GM23338 (cell line): ENCODE measurements around the gene LRTM1. TPM values are rescaled to one million over a fixed set of nuclear protein-coding genes. Genes with fewer than 3 reads are reported as not detected.

Experiments used
- ATAC-seq: fragments of 200-7000 bp; cut with Tn5 transposase; 3 replicates; pipeline ENCODE4 v1.9.1; 2020
- DNase-seq: peaks from one replicate; pipeline ENCODE4 v3.0.0-alpha.2; 2015; ENCODE audit warnings: low spot score
- H2AFZ ChIP-seq: fragments of 200-600 bp; sonication (generic); 2 replicates; pipeline ENCODE4 v1.8.0; 2016; ENCODE audit warnings: antibody characterized with exemption, mild to moderate bottlenecking, moderate library complexity
- H3F3A ChIP-seq: fragments of 200-600 bp; sonication (generic); replicated peaks from 2 replicates; pipeline ENCODE4 v1.8.0; 2017; ENCODE audit warnings: antibody characterized with exemption, mixed run types, low read depth
- H3K27ac ChIP-seq: fragments of 200-600 bp; sonication (generic); 2 replicates; pipeline ENCODE4 v1.6.1; 2016; ENCODE audit warnings: low read depth
- H3K27me3 ChIP-seq: fragments of 200-600 bp; sonication (generic); 2 replicates; pipeline ENCODE4 v1.8.0; 2016; ENCODE audit warnings: mild to moderate bottlenecking, mixed run types, moderate library complexity; ENCODE audit not compliant: insufficient read depth
- H3K36me3 ChIP-seq: fragments of 200-600 bp; sonication (generic); 2 replicates; pipeline ENCODE4 v1.8.0; 2016; ENCODE audit warnings: mild to moderate bottlenecking; ENCODE audit not compliant: insufficient read depth
- H3K4me1 ChIP-seq: fragments of 200-600 bp; sonication (generic); 2 replicates; pipeline ENCODE4 v1.8.0; 2016; ENCODE audit warnings: mild to moderate bottlenecking, moderate library complexity; ENCODE audit not compliant: insufficient read depth
- H3K4me2 ChIP-seq: fragments of 200-600 bp; sonication (generic); 2 replicates; pipeline ENCODE4 v1.7.1; 2017; ENCODE audit warnings: mixed run types
- H3K4me3 ChIP-seq: fragments of 200-600 bp; sonication (generic); 2 replicates; pipeline ENCODE4 v1.6.1; 2016; ENCODE audit warnings: mixed run types
- H3K79me2 ChIP-seq: fragments of 200-600 bp; sonication (generic); replicated peaks from 2 replicates; pipeline ENCODE4 v1.8.0; 2017; ENCODE audit warnings: mild to moderate bottlenecking; ENCODE audit not compliant: insufficient read depth
- H3K9me2 ChIP-seq: fragments of 200-600 bp; sonication (generic); 2 replicates; pipeline ENCODE4 v1.8.0; 2017; ENCODE audit not compliant: insufficient read depth
- H4K20me1 ChIP-seq: fragments of 200-600 bp; sonication (generic); replicated peaks from 2 replicates; pipeline ENCODE4 v1.8.0; 2017; ENCODE audit warnings: mild to moderate bottlenecking; ENCODE audit not compliant: insufficient read depth
- H3K27ac Mint-ChIP-seq: 2 replicates; pipeline ENCODE4 v1.8.0; 2020; ENCODE audit warnings: inconsistent platforms, mild to moderate bottlenecking, moderate library complexity, mixed read lengths
- H3K27me3 Mint-ChIP-seq: 3 replicates; pipeline ENCODE4 v1.8.0; 2022; ENCODE audit warnings: low read depth, mild to moderate bottlenecking, moderate library complexity, mixed read lengths, inconsistent platforms; ENCODE audit not compliant: insufficient read depth, poor library complexity
- H3K36me3 Mint-ChIP-seq: 3 replicates; pipeline ENCODE4 v1.8.0; 2021; ENCODE audit warnings: low read depth, mild to moderate bottlenecking, inconsistent platforms, moderate library complexity, mixed read lengths
- H3K4me1 Mint-ChIP-seq: 3 replicates; pipeline ENCODE4 v1.8.0; 2020; ENCODE audit warnings: mild to moderate bottlenecking, inconsistent platforms, mixed read lengths
- H3K4me3 Mint-ChIP-seq: 3 replicates; pipeline ENCODE4 v1.8.0; 2021; ENCODE audit warnings: moderate library complexity, mild to moderate bottlenecking, inconsistent platforms, mixed read lengths
- H3K9me3 Mint-ChIP-seq: 3 replicates; pipeline ENCODE4 v1.8.0; 2020; ENCODE audit warnings: moderate library complexity, mild to moderate bottlenecking, inconsistent platforms, mixed read lengths
- EZH2 ChIP-seq: fragments of 200-600 bp; sonication (generic); IDR thresholded peaks from one replicate; pipeline ENCODE4 v1.8.0; 2017; ENCODE audit warnings: antibody characterized with exemption, mild to moderate bottlenecking, low read depth; ENCODE audit not compliant: unreplicated experiment
- polyA plus RNA-seq: library from polyadenylated mRNA; unstranded; fragments of >200 nt; fragmentation: Nextera tagmentation; extraction: Ambion mirVana; gene quantifications from 2 replicates; pipeline ENCODE4 v1.2.1, GENCODE V29; 2016
- total RNA-seq: library from RNA; depleted of rRNA; stranded (reverse); fragments of >200 nt; shearing (Covaris generic); gene quantifications from 2 replicates; pipeline ENCODE4 v1.2.3, GENCODE V29; 2014
- TF ChIP-seq, protein P1 (sequence below): fragments of 250-450 bp; sonication (Bioruptor Pico); IDR thresholded peaks from 2 replicates; pipeline ENCODE4 v1.5.0; 2020; ENCODE audit warnings: mild to moderate bottlenecking, moderate library complexity
- TF ChIP-seq, protein P2 (sequence below): IDR thresholded peaks from one replicate; pipeline ENCODE4 v1.6.1; 2018; ENCODE audit warnings: antibody characterized with exemption; ENCODE audit not compliant: unreplicated experiment

Gene LRTM1
- total and polyA plus RNA-seq, 2 experiments from 2014 or later = 0.47 TPM; not detected in 1

DNA sequence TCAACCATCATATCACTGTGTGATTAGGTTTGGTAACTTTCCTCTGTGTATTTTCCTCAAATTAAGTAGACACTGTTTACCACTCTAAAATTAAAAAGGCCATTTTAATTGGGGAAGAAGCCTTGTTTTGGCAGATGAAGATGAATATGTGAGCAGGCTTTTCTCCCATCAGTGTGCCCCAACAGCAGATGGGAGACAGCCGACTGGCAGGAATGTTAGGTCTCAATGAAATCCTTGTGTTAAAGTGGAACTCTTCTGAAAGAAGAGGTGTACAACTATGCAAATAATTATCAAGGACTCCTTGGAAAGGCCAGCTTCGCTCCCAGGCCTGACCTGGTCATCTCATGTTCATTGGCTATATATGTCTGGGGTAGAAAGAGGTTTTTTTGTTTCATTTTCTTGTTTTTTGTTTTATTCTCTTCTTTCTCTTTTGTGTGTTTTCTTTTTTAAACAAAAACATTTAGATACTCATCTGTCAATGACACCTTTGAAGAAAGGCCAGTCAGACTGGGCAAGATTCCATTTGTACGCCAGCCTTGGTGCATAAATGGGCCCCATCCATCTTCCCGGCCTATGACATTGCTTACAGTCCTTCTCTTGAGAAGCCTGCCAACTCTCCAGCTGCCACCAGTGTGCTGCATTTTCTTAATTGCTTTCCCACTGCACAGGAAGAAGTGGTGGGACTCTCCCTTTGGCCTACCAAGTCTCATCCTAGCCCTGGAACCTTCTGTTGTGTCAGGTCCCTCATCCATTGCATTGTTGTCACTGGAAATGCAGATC lies 25.8 kb downstream of the LRTM1 start:
- H3K4me3 Mint-ChIP-seq = no peak overlapping the region
- H3K4me1 Mint-ChIP-seq = peaks cover 7% of the 10 kb centered on the region; the same call in 2 of the 3 replicates
- H3K27ac Mint-ChIP-seq = no peak overlapping the region
- no peak overlapping the region for H3K27ac ChIP-seq
- no peaks in the 10 kb centered on the region for H3K27me3 ChIP-seq
- no peak overlapping the region for H2AFZ ChIP-seq
- H3K36me3 Mint-ChIP-seq = 0 out of 3 replicates have a peak, but pooled peaks cover 3% of the 10 kb centered on the region
- no peaks in the 10 kb centered on the region for H3F3A ChIP-seq
- no peaks in the 10 kb centered on the region for H3K9me2 ChIP-seq
- no peak for TF ChIP-seq EZH2
- TF ChIP-seq, protein P1, sequence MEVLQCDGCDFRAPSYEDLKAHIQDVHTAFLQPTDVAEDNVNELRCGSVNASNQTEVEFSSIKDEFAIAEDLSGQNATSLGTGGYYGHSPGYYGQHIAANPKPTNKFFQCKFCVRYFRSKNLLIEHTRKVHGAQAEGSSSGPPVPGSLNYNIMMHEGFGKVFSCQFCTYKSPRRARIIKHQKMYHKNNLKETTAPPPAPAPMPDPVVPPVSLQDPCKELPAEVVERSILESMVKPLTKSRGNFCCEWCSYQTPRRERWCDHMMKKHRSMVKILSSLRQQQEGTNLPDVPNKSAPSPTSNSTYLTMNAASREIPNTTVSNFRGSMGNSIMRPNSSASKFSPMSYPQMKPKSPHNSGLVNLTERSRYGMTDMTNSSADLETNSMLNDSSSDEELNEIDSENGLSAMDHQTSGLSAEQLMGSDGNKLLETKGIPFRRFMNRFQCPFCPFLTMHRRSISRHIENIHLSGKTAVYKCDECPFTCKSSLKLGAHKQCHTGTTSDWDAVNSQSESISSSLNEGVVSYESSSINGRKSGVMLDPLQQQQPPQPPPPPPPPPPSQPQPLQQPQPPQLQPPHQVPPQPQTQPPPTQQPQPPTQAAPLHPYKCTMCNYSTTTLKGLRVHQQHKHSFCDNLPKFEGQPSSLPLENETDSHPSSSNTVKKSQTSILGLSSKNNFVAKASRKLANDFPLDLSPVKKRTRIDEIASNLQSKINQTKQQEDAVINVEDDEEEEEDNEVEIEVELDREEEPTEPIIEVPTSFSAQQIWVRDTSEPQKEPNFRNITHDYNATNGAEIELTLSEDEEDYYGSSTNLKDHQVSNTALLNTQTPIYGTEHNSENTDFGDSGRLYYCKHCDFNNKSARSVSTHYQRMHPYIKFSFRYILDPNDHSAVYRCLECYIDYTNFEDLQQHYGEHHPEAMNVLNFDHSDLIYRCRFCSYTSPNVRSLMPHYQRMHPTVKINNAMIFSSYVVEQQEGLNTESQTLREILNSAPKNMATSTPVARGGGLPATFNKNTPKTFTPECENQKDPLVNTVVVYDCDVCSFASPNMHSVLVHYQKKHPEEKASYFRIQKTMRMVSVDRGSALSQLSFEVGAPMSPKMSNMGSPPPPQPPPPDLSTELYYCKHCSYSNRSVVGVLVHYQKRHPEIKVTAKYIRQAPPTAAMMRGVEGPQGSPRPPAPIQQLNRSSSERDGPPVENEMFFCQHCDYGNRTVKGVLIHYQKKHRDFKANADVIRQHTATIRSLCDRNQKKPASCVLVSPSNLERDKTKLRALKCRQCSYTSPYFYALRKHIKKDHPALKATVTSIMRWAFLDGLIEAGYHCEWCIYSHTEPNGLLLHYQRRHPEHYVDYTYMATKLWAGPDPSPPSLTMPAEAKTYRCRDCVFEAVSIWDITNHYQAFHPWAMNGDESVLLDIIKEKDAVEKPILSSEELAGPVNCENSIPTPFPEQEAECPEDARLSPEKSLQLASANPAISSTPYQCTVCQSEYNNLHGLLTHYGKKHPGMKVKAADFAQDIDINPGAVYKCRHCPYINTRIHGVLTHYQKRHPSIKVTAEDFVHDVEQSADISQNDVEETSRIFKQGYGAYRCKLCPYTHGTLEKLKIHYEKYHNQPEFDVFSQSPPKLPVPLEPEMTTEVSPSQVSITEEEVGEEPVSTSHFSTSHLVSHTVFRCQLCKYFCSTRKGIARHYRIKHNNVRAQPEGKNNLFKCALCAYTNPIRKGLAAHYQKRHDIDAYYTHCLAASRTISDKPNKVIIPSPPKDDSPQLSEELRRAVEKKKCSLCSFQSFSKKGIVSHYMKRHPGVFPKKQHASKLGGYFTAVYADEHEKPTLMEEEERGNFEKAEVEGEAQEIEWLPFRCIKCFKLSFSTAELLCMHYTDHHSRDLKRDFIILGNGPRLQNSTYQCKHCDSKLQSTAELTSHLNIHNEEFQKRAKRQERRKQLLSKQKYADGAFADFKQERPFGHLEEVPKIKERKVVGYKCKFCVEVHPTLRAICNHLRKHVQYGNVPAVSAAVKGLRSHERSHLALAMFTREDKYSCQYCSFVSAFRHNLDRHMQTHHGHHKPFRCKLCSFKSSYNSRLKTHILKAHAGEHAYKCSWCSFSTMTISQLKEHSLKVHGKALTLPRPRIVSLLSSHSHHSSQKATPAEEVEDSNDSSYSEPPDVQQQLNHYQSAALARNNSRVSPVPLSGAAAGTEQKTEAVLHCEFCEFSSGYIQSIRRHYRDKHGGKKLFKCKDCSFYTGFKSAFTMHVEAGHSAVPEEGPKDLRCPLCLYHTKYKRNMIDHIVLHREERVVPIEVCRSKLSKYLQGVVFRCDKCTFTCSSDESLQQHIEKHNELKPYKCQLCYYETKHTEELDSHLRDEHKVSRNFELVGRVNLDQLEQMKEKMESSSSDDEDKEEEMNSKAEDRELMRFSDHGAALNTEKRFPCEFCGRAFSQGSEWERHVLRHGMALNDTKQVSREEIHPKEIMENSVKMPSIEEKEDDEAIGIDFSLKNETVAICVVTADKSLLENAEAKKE (CRISPR knock-in tag) = no peak
- TF ChIP-seq, protein P2, sequence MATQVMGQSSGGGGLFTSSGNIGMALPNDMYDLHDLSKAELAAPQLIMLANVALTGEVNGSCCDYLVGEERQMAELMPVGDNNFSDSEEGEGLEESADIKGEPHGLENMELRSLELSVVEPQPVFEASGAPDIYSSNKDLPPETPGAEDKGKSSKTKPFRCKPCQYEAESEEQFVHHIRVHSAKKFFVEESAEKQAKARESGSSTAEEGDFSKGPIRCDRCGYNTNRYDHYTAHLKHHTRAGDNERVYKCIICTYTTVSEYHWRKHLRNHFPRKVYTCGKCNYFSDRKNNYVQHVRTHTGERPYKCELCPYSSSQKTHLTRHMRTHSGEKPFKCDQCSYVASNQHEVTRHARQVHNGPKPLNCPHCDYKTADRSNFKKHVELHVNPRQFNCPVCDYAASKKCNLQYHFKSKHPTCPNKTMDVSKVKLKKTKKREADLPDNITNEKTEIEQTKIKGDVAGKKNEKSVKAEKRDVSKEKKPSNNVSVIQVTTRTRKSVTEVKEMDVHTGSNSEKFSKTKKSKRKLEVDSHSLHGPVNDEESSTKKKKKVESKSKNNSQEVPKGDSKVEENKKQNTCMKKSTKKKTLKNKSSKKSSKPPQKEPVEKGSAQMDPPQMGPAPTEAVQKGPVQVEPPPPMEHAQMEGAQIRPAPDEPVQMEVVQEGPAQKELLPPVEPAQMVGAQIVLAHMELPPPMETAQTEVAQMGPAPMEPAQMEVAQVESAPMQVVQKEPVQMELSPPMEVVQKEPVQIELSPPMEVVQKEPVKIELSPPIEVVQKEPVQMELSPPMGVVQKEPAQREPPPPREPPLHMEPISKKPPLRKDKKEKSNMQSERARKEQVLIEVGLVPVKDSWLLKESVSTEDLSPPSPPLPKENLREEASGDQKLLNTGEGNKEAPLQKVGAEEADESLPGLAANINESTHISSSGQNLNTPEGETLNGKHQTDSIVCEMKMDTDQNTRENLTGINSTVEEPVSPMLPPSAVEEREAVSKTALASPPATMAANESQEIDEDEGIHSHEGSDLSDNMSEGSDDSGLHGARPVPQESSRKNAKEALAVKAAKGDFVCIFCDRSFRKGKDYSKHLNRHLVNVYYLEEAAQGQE = no peak
- no peak overlapping the region for H3K4me3 ChIP-seq
- H4K20me1 ChIP-seq = no peaks in the 10 kb centered on the region
- peaks cover 2% of the 10 kb centered on the region for H3K27me3 Mint-ChIP-seq
- DNase-seq (no peak), ATAC-seq (no peak)
- no peaks in the 10 kb centered on the region for H3K79me2 ChIP-seq
- H3K4me2 ChIP-seq = no peak overlapping the region
- H3K9me3 Mint-ChIP-seq = no peaks in the 10 kb centered on the region
- H3K4me1 ChIP-seq = 0 out of 2 replicates have a peak, but pooled peaks cover 4% of the 10 kb centered on the region
- H3K36me3 ChIP-seq = no peaks in the 10 kb centered on the region; the same call in 1 of the 2 replicates
